ENCODE results near the gene RNPEPL1. TPM values are rescaled to one million over a fixed set of nuclear protein-coding genes. Genes with fewer than 3 reads are reported as not detected.

The RNPEPL1 gene
- total RNA-seq, 1 donor from 2014 or later: 29.2 TPM

DNA sequence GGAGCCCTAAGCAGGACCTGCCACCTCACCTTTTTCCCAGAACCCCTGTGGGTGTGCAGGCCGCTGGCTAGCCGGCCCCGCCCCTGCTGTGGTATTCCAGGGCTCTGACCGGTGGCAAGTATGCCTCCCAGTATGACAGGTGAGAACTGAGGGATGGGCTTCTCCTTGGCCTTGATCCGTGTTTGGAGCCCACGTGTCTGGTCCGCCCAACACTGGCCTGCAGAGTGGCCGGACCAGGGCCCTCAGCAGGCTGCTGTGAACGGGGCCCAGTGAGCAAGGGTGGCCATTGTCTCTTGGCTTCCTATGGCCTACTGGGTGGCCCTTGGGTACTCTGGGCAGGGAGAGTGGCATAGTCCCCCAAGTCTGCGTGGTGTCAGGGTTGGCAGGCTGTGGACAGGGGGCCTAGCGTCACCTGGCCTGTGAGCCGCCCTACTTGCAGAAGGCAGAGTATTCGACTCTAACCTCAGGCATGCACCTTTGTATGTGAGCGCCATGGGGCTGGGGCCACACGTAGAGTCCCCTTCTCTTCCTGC, 1.8 kb downstream of the RNPEPL1 start:
- TF ChIP-seq, protein P1, sequence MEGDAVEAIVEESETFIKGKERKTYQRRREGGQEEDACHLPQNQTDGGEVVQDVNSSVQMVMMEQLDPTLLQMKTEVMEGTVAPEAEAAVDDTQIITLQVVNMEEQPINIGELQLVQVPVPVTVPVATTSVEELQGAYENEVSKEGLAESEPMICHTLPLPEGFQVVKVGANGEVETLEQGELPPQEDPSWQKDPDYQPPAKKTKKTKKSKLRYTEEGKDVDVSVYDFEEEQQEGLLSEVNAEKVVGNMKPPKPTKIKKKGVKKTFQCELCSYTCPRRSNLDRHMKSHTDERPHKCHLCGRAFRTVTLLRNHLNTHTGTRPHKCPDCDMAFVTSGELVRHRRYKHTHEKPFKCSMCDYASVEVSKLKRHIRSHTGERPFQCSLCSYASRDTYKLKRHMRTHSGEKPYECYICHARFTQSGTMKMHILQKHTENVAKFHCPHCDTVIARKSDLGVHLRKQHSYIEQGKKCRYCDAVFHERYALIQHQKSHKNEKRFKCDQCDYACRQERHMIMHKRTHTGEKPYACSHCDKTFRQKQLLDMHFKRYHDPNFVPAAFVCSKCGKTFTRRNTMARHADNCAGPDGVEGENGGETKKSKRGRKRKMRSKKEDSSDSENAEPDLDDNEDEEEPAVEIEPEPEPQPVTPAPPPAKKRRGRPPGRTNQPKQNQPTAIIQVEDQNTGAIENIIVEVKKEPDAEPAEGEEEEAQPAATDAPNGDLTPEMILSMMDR (IDR thresholded peaks at IDR 0.05; ENCODE audit: unreplicated experiment): no peak
- Mint-ChIP-seq H3K9me3 (ENCODE audit: unreplicated experiment) (no peaks in the 10 kb centered on the region), H3K27ac (ENCODE audit: unreplicated experiment) (no peak overlapping the region), H3K36me3 (ENCODE audit: low read depth, unreplicated experiment) (no peaks in the 10 kb centered on the region), H3K4me1 (ENCODE audit: unreplicated experiment) (peaks cover 10% of the 10 kb centered on the region), H3K4me3 (ENCODE audit: unreplicated experiment) (no peak overlapping the region), H3K27me3 (ENCODE audit: unreplicated experiment) (peaks cover 17% of the 10 kb centered on the region)
- no peak for DNase-seq (ENCODE audit: low spot score)

DNA sequence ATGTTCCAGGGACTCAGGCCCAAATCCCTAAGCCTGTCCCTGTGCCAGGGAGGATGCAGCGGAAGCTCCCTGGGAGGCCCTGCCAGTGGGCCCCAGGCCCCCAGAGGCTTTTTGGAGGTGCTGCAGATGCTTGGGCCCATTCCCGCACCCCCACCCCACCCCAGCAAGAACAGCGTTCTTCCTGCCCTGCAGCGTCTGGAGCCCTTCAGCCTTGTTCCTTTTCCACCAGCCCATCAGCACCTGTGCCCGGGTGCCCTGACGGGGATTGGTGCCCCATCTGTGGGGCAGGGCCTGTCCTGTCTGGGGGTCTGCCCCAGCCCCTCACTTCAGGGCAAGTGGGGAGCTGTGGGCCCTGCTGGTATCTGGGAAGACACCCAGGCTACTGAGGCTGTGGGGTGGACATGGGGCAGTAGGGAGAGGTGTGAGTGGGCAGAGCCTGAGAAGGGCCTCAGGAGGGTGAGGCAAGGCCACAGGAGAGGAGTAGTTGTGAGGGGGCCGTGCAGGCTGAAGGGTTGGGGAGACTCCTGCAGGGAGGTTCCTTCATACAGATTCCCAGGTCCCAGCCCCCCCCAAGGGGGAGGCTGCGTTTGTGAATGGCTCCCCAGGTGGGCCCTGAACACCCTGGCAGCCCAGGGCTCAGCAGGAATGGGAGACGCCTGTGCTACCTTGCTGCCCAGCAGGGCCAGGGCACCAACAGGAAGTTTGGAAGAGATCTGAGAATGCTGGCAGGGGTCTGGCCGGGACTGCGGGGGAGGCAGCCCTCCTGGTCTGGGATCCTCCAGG, 2.4 kb downstream of the RNPEPL1 start:
- Mint-ChIP-seq H3K4me3 (ENCODE audit: unreplicated experiment) (no peak overlapping the region), H3K4me1 (ENCODE audit: unreplicated experiment) (peaks cover 10% of the 10 kb centered on the region), H3K36me3 (ENCODE audit: low read depth, unreplicated experiment) (no peaks in the 10 kb centered on the region), H3K27me3 (ENCODE audit: unreplicated experiment) (peaks cover 17% of the 10 kb centered on the region), H3K27ac (ENCODE audit: unreplicated experiment) (no peak overlapping the region), H3K9me3 (ENCODE audit: unreplicated experiment) (no peaks in the 10 kb centered on the region)
- TF ChIP-seq, protein P1 (IDR thresholded peaks at IDR 0.05; ENCODE audit: unreplicated experiment): no peak
- DNase-seq (ENCODE audit: low spot score): peak; percentile 6

DNA sequence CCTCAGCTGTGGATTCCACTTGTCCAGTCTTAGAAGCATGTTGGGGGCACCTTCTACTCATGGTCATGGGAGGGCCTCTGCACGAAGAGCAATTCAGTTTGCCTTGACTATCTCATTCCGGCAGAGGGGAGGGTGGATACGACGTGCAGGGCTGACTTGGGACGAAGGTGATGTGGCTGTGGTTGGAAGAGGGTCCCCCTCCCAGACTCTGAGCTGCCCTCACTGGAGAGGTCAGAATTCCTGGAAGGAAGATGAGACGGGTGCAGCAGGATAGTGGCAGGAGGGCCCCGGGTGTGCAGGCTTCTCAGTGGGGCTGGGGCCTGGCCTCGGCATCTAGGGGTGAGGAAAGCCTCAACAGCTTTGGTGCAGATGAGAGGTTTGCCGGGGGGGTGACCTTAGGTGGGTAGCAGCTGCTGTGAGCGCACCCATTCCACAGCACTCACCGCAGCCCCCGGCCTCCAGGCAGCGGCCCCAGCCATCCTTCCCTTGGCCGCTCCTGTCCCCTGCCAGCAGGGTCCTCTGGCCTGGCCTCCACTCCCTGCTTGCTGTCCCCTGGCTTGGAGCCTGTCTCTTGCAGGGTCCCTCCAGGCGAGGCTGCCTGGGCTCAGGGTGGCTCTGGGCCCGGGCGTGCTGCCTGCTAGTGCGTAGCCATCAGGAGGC, 3.2 kb downstream of the RNPEPL1 start:
- peaks cover 19% of the 10 kb centered on the region for H3K27me3 Mint-ChIP-seq (ENCODE audit: unreplicated experiment)
- TF ChIP-seq, protein P1 (IDR thresholded peaks at IDR 0.05; ENCODE audit: unreplicated experiment): no peak
- peaks cover 10% of the 10 kb centered on the region for H3K4me1 Mint-ChIP-seq (ENCODE audit: unreplicated experiment)
- no peaks in the 10 kb centered on the region for H3K36me3 Mint-ChIP-seq (ENCODE audit: low read depth, unreplicated experiment)
- H3K9me3 Mint-ChIP-seq (ENCODE audit: unreplicated experiment): no peaks in the 10 kb centered on the region
- DNase-seq (ENCODE audit: low spot score): no peak
- no peak overlapping the region for H3K4me3 Mint-ChIP-seq (ENCODE audit: unreplicated experiment)
- H3K27ac Mint-ChIP-seq (ENCODE audit: unreplicated experiment): no peak overlapping the region

GRCh38 chr2:240572141-240573031, 4.1 kb downstream of the RNPEPL1 start:
- TF ChIP-seq, protein P1 (IDR thresholded peaks at IDR 0.05; ENCODE audit: unreplicated experiment): no peak
- Mint-ChIP-seq H3K27me3 (ENCODE audit: unreplicated experiment) (peaks cover 15% of the 10 kb centered on the region), H3K9me3 (ENCODE audit: unreplicated experiment) (no peaks in the 10 kb centered on the region), H3K27ac (ENCODE audit: unreplicated experiment) (peak overlapping the region; percentile 48), H3K36me3 (ENCODE audit: low read depth, unreplicated experiment) (no peaks in the 10 kb centered on the region), H3K4me3 (ENCODE audit: unreplicated experiment) (no peak overlapping the region), H3K4me1 (ENCODE audit: unreplicated experiment) (peaks cover 7% of the 10 kb centered on the region)
- peak; percentile 4 for DNase-seq (ENCODE audit: low spot score)

Data from endothelial cell (in vitro differentiated cells).